ENCODE data around the gene PLPPR2.
A peak's percentile ranks its signal among the peaks of the same experiment; 100 is the strongest.

The PLPPR2 gene

GRCh38 chr19:11379857-11380350 is 24.7 kb downstream of the PLPPR2 start:
- H3K4me3 ChIP-seq (replicated peaks; ENCODE audit: low read depth, low read length), result no peak overlapping the region
- TF ChIP-seq CTCF (IDR thresholded peaks at IDR 0.05; ENCODE audit: low read length, missing control alignments), result no peak
- DNase-seq (ENCODE audit: low read depth), result no peak

GRCh38 chr19:11380653-11381537 is 25.7 kb downstream of the PLPPR2 start:
- TF ChIP-seq CTCF (IDR thresholded peaks at IDR 0.05; ENCODE audit: low read length, missing control alignments), result peak; percentile 60
- peak overlapping the region; percentile 69 for H3K4me3 ChIP-seq (replicated peaks; ENCODE audit: low read depth, low read length)
- peak; percentile 95 for DNase-seq (ENCODE audit: low read depth)

GRCh38 chr19:11382898-11383705 is 27.9 kb downstream of the PLPPR2 start:
- peak; percentile 39 for DNase-seq (ENCODE audit: low read depth)
- H3K4me3 ChIP-seq (replicated peaks; ENCODE audit: low read depth, low read length), result peak overlapping the region; percentile 65
- peak; percentile 68 for TF ChIP-seq CTCF (IDR thresholded peaks at IDR 0.05; ENCODE audit: low read length, missing control alignments)

GRCh38 chr19:11383706-11384048 is 28.4 kb downstream of the PLPPR2 start:
- no peak for DNase-seq (ENCODE audit: low read depth)
- TF ChIP-seq CTCF (IDR thresholded peaks at IDR 0.05; ENCODE audit: low read length, missing control alignments), result no peak
- H3K4me3 ChIP-seq (replicated peaks; ENCODE audit: low read depth, low read length), result peak overlapping the region; percentile 65

GRCh38 chr19:11384778-11385129 is 29.5 kb downstream of the PLPPR2 start:
- no peak for TF ChIP-seq CTCF (IDR thresholded peaks at IDR 0.05; ENCODE audit: low read length, missing control alignments)
- DNase-seq (ENCODE audit: low read depth), result no peak

GRCh38 chr19:11387162-11388034 is 32.2 kb downstream of the PLPPR2 start:
- no peak overlapping the region for H3K4me3 ChIP-seq (replicated peaks; ENCODE audit: low read depth, low read length)
- DNase-seq (ENCODE audit: low read depth), result no peak
- TF ChIP-seq CTCF (IDR thresholded peaks at IDR 0.05; ENCODE audit: low read length, missing control alignments), result no peak

More at GRCh38 chr19:11384778-11385129, 29.5 kb downstream of the PLPPR2 start:
- H3K4me3 ChIP-seq (replicated peaks; ENCODE audit: low read depth, low read length), result no peak overlapping the region
